ENCODE data around the gene B3GALT4. TPM values are rescaled to one million over a fixed set of nuclear protein-coding genes. Genes with fewer than 3 reads are reported as not detected.
A peak's percentile ranks its signal among the peaks of the same experiment; 100 is the strongest.

Gene B3GALT4
- total and polyA plus RNA-seq, 2 of the 13 experiments (the other 11 are each of a cell fraction or from before 2014, with no cell fraction given): 0.04 to 0.27 TPM

- TF ChIP-seq ZNF550 (CRISPR knock-in tag; IDR thresholded peaks at IDR 0.05; ENCODE audit: borderline replicate concordance): no peak
- peak; percentile 71 for TF ChIP-seq PATZ1 (CRISPR knock-in tag; IDR thresholded peaks at IDR 0.05)
- TF ChIP-seq ZC3H13 (CRISPR knock-in tag; IDR thresholded peaks at IDR 0.05): no peak
- no peak for TF ChIP-seq ZBTB42 (CRISPR knock-in tag; IDR thresholded peaks at IDR 0.05)
- TF ChIP-seq NFAT5 (CRISPR knock-in tag; IDR thresholded peaks at IDR 0.05): no peak
- no peak for TF ChIP-seq ZNF12 (CRISPR knock-in tag; IDR thresholded peaks at IDR 0.05)
- TF ChIP-seq ZFP36 (IDR thresholded peaks at IDR 0.05; ENCODE audit: borderline replicate concordance, low read depth, low read length, partially characterized antibody): no peak
- no peak for TF ChIP-seq CEBPB (IDR thresholded peaks at IDR 0.05; ENCODE audit: borderline replicate concordance, low read depth, low read length)
- TF ChIP-seq ZNF496 (CRISPR knock-in tag; IDR thresholded peaks at IDR 0.05; ENCODE audit: insufficient replicate concordance): no peak
- TF ChIP-seq ZNF713 (CRISPR knock-in tag; IDR thresholded peaks at IDR 0.05): no peak
- no peak for TF ChIP-seq HOXA7 (CRISPR knock-in tag; IDR thresholded peaks at IDR 0.05)
- TF ChIP-seq ZNF484 (CRISPR knock-in tag; IDR thresholded peaks at IDR 0.05; ENCODE audit: borderline replicate concordance, low read depth): no peak
- no peak for TF ChIP-seq ARID3A (IDR thresholded peaks at IDR 0.05; ENCODE audit: low read depth, low read length)
- no peak for TF ChIP-seq HOXD1 (CRISPR knock-in tag; IDR thresholded peaks at IDR 0.05)
- 0 out of 2 replicates have a peak, but pooled peaks have one; percentile 23 for TF ChIP-seq FOXO1 (CRISPR knock-in tag; IDR thresholded peaks at IDR 0.05)
- TF ChIP-seq AGO2 (optimal IDR thresholded peaks at IDR 0.05; ENCODE audit: low read depth, low read length): no peak
- TF ChIP-seq, protein P1, sequence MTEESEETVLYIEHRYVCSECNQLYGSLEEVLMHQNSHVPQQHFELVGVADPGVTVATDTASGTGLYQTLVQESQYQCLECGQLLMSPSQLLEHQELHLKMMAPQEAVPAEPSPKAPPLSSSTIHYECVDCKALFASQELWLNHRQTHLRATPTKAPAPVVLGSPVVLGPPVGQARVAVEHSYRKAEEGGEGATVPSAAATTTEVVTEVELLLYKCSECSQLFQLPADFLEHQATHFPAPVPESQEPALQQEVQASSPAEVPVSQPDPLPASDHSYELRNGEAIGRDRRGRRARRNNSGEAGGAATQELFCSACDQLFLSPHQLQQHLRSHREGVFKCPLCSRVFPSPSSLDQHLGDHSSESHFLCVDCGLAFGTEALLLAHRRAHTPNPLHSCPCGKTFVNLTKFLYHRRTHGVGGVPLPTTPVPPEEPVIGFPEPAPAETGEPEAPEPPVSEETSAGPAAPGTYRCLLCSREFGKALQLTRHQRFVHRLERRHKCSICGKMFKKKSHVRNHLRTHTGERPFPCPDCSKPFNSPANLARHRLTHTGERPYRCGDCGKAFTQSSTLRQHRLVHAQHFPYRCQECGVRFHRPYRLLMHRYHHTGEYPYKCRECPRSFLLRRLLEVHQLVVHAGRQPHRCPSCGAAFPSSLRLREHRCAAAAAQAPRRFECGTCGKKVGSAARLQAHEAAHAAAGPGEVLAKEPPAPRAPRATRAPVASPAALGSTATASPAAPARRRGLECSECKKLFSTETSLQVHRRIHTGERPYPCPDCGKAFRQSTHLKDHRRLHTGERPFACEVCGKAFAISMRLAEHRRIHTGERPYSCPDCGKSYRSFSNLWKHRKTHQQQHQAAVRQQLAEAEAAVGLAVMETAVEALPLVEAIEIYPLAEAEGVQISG (CRISPR knock-in tag; IDR thresholded peaks at IDR 0.05): peak; percentile 67; the same call in 1 of the 2 replicates
Measured at GRCh38 chr6:33247977-33248642, 28.8 kb upstream of the B3GALT4 start (continued).
